SK-N-SH (cell line): ENCODE data around the gene LRRC8C. TPM values are rescaled to one million over a fixed set of nuclear protein-coding genes. Genes with fewer than 3 reads are reported as not detected.

Experiments
- CTCF ChIA-PET: fragments of 300-600, 350-600 bp; formaldehyde crosslinking; extraction: SDS; loops from one replicate; lab custom pipeline; 2021; lab: Yijun Ruan, JAX
- POLR2A ChIA-PET: fragments of 350-600 bp; sonication (Branson Sonifier 250); formaldehyde crosslinking; extraction: SDS; loops from one replicate; lab custom pipeline; 2020; ENCODE audit warnings: antibody characterized with exemption, inconsistent platforms; lab: Yijun Ruan, JAX
- DNase-seq: peaks from one replicate; pipeline ENCODE4 v3.0.0; 2012
- H2AFZ ChIP-seq: fragments of 200-600 bp; sonication (generic); 2 replicates; pipeline ENCODE4 v1.8.1; 2016; ENCODE audit warnings: antibody characterized with exemption, mild to moderate bottlenecking, low read depth
- H3F3A ChIP-seq: fragments of 200-600 bp; sonication (generic); replicated peaks from 2 replicates; pipeline ENCODE3; 2016; ENCODE audit warnings: antibody characterized with exemption, mild to moderate bottlenecking; ENCODE audit not compliant: insufficient read depth
- H3K27ac ChIP-seq, 2 experiments: fragments of 200-500 bp in 1 of 2; fragments of 200-600 bp in 1 of 2; sonication (Bioruptor generic) in 1 of 2; sonication (generic), shearing (Covaris generic) in 1 of 2; 2 replicates each; pipeline versions ENCODE4 v1.5.1 to v1.6.1; 2014 to 2016; ENCODE audit warnings: low read depth in 2 of 2, inconsistent platforms in 1 of 2, low read length in 1 of 2, mild to moderate bottlenecking in 1 of 2, mixed read lengths in 1 of 2
- H3K27me3 ChIP-seq: fragments of 200-600 bp; sonication (generic), shearing (Covaris generic); 2 replicates; pipeline ENCODE4 v1.6.1; 2016; ENCODE audit warnings: mixed run types; ENCODE audit not compliant: insufficient read depth
- H3K36me3 ChIP-seq, 2 experiments: fragments of 200-500 bp in 1 of 2; fragments of 200-600 bp in 1 of 2; sonication (Bioruptor generic) in 1 of 2; sonication (generic) in 1 of 2; replicated peaks in 1 of 2; 2 replicates each; pipeline versions ENCODE3 to v1.5.1; 2014 to 2016; ENCODE audit warnings: low read length in 1 of 2, mild to moderate bottlenecking in 1 of 2; ENCODE audit not compliant: insufficient read depth in 2 of 2, control insufficient read depth in 1 of 2
- H3K4me1 ChIP-seq, 2 experiments: fragments of 200-500 bp in 1 of 2; fragments of 200-600 bp in 1 of 2; sonication (Bioruptor generic) in 1 of 2; sonication (generic), shearing (Covaris generic) in 1 of 2; 2 replicates each; pipeline versions ENCODE4 v1.5.1 to v1.6.1; 2014 to 2016; ENCODE audit warnings: low read depth in 1 of 2, low read length in 1 of 2, mixed run types in 1 of 2; ENCODE audit not compliant: insufficient read depth in 2 of 2, control insufficient read depth in 1 of 2
- H3K4me2 ChIP-seq: fragments of 200-600 bp; sonication (generic), shearing (Covaris generic); 2 replicates; pipeline ENCODE4 v1.6.1; 2017; ENCODE audit warnings: mixed run types
- H3K4me3 ChIP-seq, 2 experiments: fragments of 200-500 bp in 1 of 2; fragments of 200-600 bp in 1 of 2; sonication (Bioruptor generic) in 1 of 2; sonication (generic), shearing (Covaris generic) in 1 of 2; 2 replicates each; pipeline versions ENCODE4 v1.5.1 to v1.8.1; 2014 to 2016; ENCODE audit warnings: low read depth in 2 of 2, inconsistent platforms in 1 of 2, low read length in 1 of 2, mild to moderate bottlenecking in 1 of 2, mixed read lengths in 1 of 2, moderate library complexity in 1 of 2
- H3K79me2 ChIP-seq: fragments of 200-600 bp; sonication (generic); 2 replicates; pipeline ENCODE4 v1.8.1; 2017; ENCODE audit warnings: mild to moderate bottlenecking; ENCODE audit not compliant: insufficient read depth
- H3K9ac ChIP-seq: fragments of 200-600 bp; sonication (generic); 2 replicates; pipeline ENCODE4 v1.6.1; 2017; ENCODE audit warnings: mixed run types
- H3K9me2 ChIP-seq: fragments of 200-600 bp; sonication (generic); 2 replicates; pipeline ENCODE4 v1.6.1; 2017; ENCODE audit warnings: mixed run types
- H3K9me3 ChIP-seq: fragments of 200-600 bp; sonication (generic); 2 replicates; pipeline ENCODE4 v1.6.1; 2017; ENCODE audit warnings: mixed run types, mild to moderate bottlenecking, moderate library complexity
- H4K20me1 ChIP-seq: fragments of 200-600 bp; sonication (generic); 2 replicates; pipeline ENCODE4 v1.6.1; 2017; ENCODE audit warnings: mild to moderate bottlenecking, mixed run types; ENCODE audit not compliant: insufficient read depth
- CHD2 ChIP-seq: fragments of 150-350 bp; IDR thresholded peaks from 2 replicates; pipeline ENCODE4 v1.6.1; 2018; ENCODE audit warnings: low read length; ENCODE audit not compliant: partially characterized antibody
- CTCF ChIP-seq: fragments of 200-600 bp; sonication (generic); IDR thresholded peaks from 2 replicates; pipeline ENCODE4 v1.6.1; 2017; ENCODE audit warnings: antibody characterized with exemption, mild to moderate bottlenecking, moderate library complexity
- EZH2phosphoT487 ChIP-seq: fragments of 200-600 bp; sonication (generic); IDR thresholded peaks from 2 replicates; pipeline ENCODE4 v1.6.1; 2017; ENCODE audit warnings: low read depth, mixed run types, mild to moderate bottlenecking, antibody characterized with exemption, moderate library complexity, borderline replicate concordance
- FOXJ3 ChIP-seq: sonication (generic); formaldehyde crosslinking; IDR thresholded peaks from 2 replicates; pipeline ENCODE4 v1.5.1; 2020; ENCODE audit warnings: mild to moderate bottlenecking, missing genetic modification reagents
- FOXM1 ChIP-seq: IDR thresholded peaks from 2 replicates; pipeline ENCODE4 v1.4.0; 2012; ENCODE audit warnings: low read depth, mild to moderate bottlenecking
- GABPA ChIP-seq: IDR thresholded peaks from 2 replicates; pipeline ENCODE4 v1.4.0; 2012; ENCODE audit warnings: low read depth, mild to moderate bottlenecking
- IRF3 ChIP-seq: fragments of 150-350 bp; IDR thresholded peaks from 2 replicates; pipeline ENCODE4 v1.6.1; 2016; ENCODE audit warnings: mild to moderate bottlenecking, low read depth, low read length
- MEF2A ChIP-seq: IDR thresholded peaks from 2 replicates; pipeline ENCODE4 v1.4.0; 2012; ENCODE audit warnings: low read depth, borderline replicate concordance
- MXI1 ChIP-seq: IDR thresholded peaks from 2 replicates; pipeline ENCODE4 v1.6.1; 2012; ENCODE audit warnings: mild to moderate bottlenecking, low read depth, low read length, improper control_type of control experiment
- NFIC ChIP-seq: IDR thresholded peaks from 2 replicates; pipeline ENCODE4 v1.4.0; 2012; ENCODE audit warnings: borderline replicate concordance
- NRF1 ChIP-seq: IDR thresholded peaks from 2 replicates; pipeline ENCODE4 v1.6.1; 2012; ENCODE audit warnings: low read depth, mild to moderate bottlenecking, low read length
- POLR2AphosphoS5 ChIP-seq: IDR thresholded peaks from 2 replicates; pipeline ENCODE4 v1.6.1; 2012; ENCODE audit warnings: low read depth, low read length
- RAD21 ChIP-seq: IDR thresholded peaks from 2 replicates; pipeline ENCODE4 v1.6.1; 2012; ENCODE audit warnings: mild to moderate bottlenecking, low read length
- REST ChIP-seq: IDR thresholded peaks from 2 replicates; pipeline ENCODE4 v1.6.1; 2012; ENCODE audit warnings: mild to moderate bottlenecking, low read depth, low read length, moderate library complexity
- RXRA ChIP-seq: IDR thresholded peaks from 2 replicates; pipeline ENCODE4 v1.4.0; 2012; ENCODE audit warnings: low read depth, mild to moderate bottlenecking, borderline replicate concordance
- SIN3A ChIP-seq: IDR thresholded peaks from 2 replicates; pipeline ENCODE4 v1.6.1; 2012; ENCODE audit warnings: low read depth, mild to moderate bottlenecking, low read length, moderate library complexity, borderline replicate concordance
- SMC3 ChIP-seq: IDR thresholded peaks from 2 replicates; pipeline ENCODE4 v1.6.1; 2012; ENCODE audit warnings: low read depth, low read length, improper control_type of control experiment
- TCF12 ChIP-seq: IDR thresholded peaks from 2 replicates; pipeline ENCODE4 v1.4.0; 2012
- TEAD4 ChIP-seq: IDR thresholded peaks from 2 replicates; pipeline ENCODE4 v1.4.0; 2012; ENCODE audit warnings: mild to moderate bottlenecking, borderline replicate concordance; ENCODE audit not compliant: insufficient read depth
- WGBS: methylation state at CpG from one replicate; pipeline ENCODE4 v1.1.6; 2017; ENCODE audit warnings: low lambda C conversion rate; 5-methylcytosine and 5-hydroxymethylcytosine counted together
- polyA plus RNA-seq, 3 experiments: library from polyadenylated mRNA; depleted of rRNA; stranded (reverse); fragments of >200 nt; gene quantifications; 2 replicates each; pipeline ENCODE4 v1.2.3, GENCODE V29; 2012
- TF ChIP-seq, protein P1 (sequence below): IDR thresholded peaks from 2 replicates; pipeline ENCODE4 v1.4.0; 2012; ENCODE audit warnings: low read depth

Gene LRRC8C
- polyA plus RNA-seq, 1 of the 3 experiments (the other 2 are of a cell fraction) = 4.2 TPM

- Histone ChIP-seq H3K27me3 (no peaks in the 10 kb centered on the region), H3K9me3 (no peaks in the 10 kb centered on the region)
- CTCF ChIA-PET = interaction anchor here (0.7 to 5.7 kb wide), 4 partner anchors 8 to 139 kb away, joined by 3 to 37 read pairs (median 18); no protein-coding TSS in a partner anchor
- TF ChIP-seq TEAD4 (no peak), SIN3A (no peak), MXI1 (no peak), SMC3 (no peak), RXRA (no peak), CHD2 (no peak), NFIC (no peak), NRF1 (no peak), GABPA (no peak), RAD21 (no peak), FOXM1 (no peak)
- TF ChIP-seq, all 33 proteins: peak for 0
- H3K79me2 ChIP-seq = no peaks in the 10 kb centered on the region
- H3K4me1 ChIP-seq = no peaks in the 10 kb centered on the region; a peak in 2 of 4 replicates
- no peak overlapping the region for H3K9ac ChIP-seq
- H3K4me2 ChIP-seq = no peak overlapping the region
- no peaks in the 10 kb centered on the region for H3K36me3 ChIP-seq
- no peaks in the 10 kb centered on the region for H4K20me1 ChIP-seq
- H2AFZ ChIP-seq = no peak overlapping the region
- DNase-seq = no peak
- H3F3A ChIP-seq = no peaks in the 10 kb centered on the region
- no peaks in the 10 kb centered on the region for H3K9me2 ChIP-seq
- POLR2A ChIA-PET = no interaction called here
- H3K27ac ChIP-seq = no peak overlapping the region
- 91% methylated on average over 4 of the region's 4 CpGs for WGBS
- no peak overlapping the region for H3K4me3 ChIP-seq
These were observed 8.1 kb upstream of the LRRC8C start for GRCh38 chr1:89624715-89625323.

- CTCF ChIA-PET = interaction anchor here (0.7 to 5.7 kb wide), 4 partner anchors 11 to 448 kb away, joined by 3 to 37 read pairs (median 14); no protein-coding TSS in a partner anchor
- H3K9ac ChIP-seq = no peak overlapping the region
- no peaks in the 10 kb centered on the region for H3K9me3 ChIP-seq
These were observed 5.3 kb upstream of the LRRC8C start for GRCh38 chr1:89627596-89627962.

More at GRCh38 chr1:89627596-89627962, 5.3 kb upstream of the LRRC8C start:
- Histone ChIP-seq H2AFZ (no peak overlapping the region), H3K9me2 (no peaks in the 10 kb centered on the region), H3K4me1 (peaks cover 0 to 6% of the 10 kb centered on the region in 2 experiments; a peak in 3 of 4 replicates), H3K79me2 (no peaks in the 10 kb centered on the region), H3K27ac (no peak overlapping the region), H3K27me3 (no peaks in the 10 kb centered on the region), H3F3A (no peaks in the 10 kb centered on the region), H3K36me3 (no peaks in the 10 kb centered on the region), H4K20me1 (no peaks in the 10 kb centered on the region), H3K4me2 (no peak overlapping the region), H3K4me3 (no peak overlapping the region)
- no peak for DNase-seq
- POLR2A ChIA-PET = no interaction called here
- TF ChIP-seq TCF12 (no peak), POLR2AphosphoS5 (no peak), IRF3 (no peak), MEF2A (no peak), RXRA (no peak), EZH2phosphoT487 (no peak), FOXM1 (no peak), REST (no peak), CTCF (no peak), FOXJ3 (no peak)
- TF ChIP-seq, protein P1, sequence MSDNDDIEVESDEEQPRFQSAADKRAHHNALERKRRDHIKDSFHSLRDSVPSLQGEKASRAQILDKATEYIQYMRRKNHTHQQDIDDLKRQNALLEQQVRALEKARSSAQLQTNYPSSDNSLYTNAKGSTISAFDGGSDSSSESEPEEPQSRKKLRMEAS = no peak
